Parathyroid adenoma (tissue), 2 donors: ENCODE results near the gene TBC1D4.

Experiments
- H2AFZ ChIP-seq: fragments of 300-600 bp; sonication (generic); one replicate; pipeline ENCODE4 v1.7.0; 2017; ENCODE audit warnings: antibody characterized with exemption, mild to moderate bottlenecking
- H3K27ac ChIP-seq: fragments of 300-600 bp; sonication (generic); one replicate; pipeline ENCODE4 v1.7.0; 2017
- H3K27me3 ChIP-seq: fragments of 300-600 bp; sonication (generic); one replicate; pipeline ENCODE4 v1.7.0; 2017; ENCODE audit warnings: low read length; ENCODE audit not compliant: control insufficient read depth, insufficient read depth
- H3K36me3 ChIP-seq: fragments of 300-600 bp; sonication (generic); one replicate; pipeline ENCODE4 v1.7.0; 2017; ENCODE audit warnings: low read length; ENCODE audit not compliant: control insufficient read depth, insufficient read depth
- H3K4me1 ChIP-seq: fragments of 300-600 bp; sonication (generic); one replicate; pipeline ENCODE4 v1.7.0; 2017; ENCODE audit warnings: control low read depth
- H3K4me2 ChIP-seq: fragments of 300-600 bp; sonication (generic); one replicate; pipeline ENCODE4 v1.7.0; 2017; ENCODE audit warnings: low read length
- H3K4me3 ChIP-seq: fragments of 300-600 bp; sonication (generic); one replicate; pipeline ENCODE4 v1.7.0; 2017; ENCODE audit warnings: low read depth, low read length
- H3K79me2 ChIP-seq: fragments of 300-600 bp; sonication (generic); one replicate; pipeline ENCODE4 v1.7.0; 2017; ENCODE audit warnings: control low read depth
- H3K9ac ChIP-seq: fragments of 300-600 bp; sonication (generic); one replicate; pipeline ENCODE4 v1.7.0; 2017; ENCODE audit warnings: mild to moderate bottlenecking
- H3K9me3 ChIP-seq: fragments of 300-600 bp; sonication (generic); one replicate; pipeline ENCODE4 v1.7.0; 2017; ENCODE audit warnings: low read length; ENCODE audit not compliant: control insufficient read depth
- CTCF ChIP-seq: fragments of 300-600 bp; sonication (generic); IDR thresholded peaks from one replicate; pipeline ENCODE4 v1.7.0; 2017; ENCODE audit warnings: antibody characterized with exemption, mild to moderate bottlenecking
- donor health status: primary hyperparathyroidism.

TBC1D4 gene

DNA sequence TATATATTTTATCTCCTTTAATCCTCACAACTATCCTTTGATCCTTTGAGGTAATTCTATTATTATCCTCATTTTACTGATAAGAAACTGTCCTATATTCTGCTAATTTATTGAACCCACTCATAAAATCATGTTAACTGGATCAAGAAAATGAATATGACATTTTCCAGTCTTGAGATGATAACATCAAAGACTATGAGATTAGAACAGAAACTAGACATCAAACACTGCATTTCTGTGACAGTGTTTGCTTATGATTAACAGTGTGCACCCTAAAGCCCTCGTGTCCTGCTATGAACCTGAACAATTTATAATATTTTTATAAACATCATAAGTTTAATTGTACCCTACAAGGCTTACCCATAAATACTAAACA is 96.3 kb downstream of the TBC1D4 start:
- no peaks in the 10 kb centered on the region for H3K4me1 ChIP-seq
- no peak overlapping the region for H3K4me3 ChIP-seq
- H2AFZ ChIP-seq: no peak overlapping the region
- H3K9ac ChIP-seq: no peak overlapping the region
- no peaks in the 10 kb centered on the region for H3K9me3 ChIP-seq
- H3K27ac ChIP-seq: no peak overlapping the region
- H3K27me3 ChIP-seq: no peaks in the 10 kb centered on the region
- no peak for TF ChIP-seq CTCF
- no peak overlapping the region for H3K4me2 ChIP-seq
- no peaks in the 10 kb centered on the region for H3K36me3 ChIP-seq
- no peaks in the 10 kb centered on the region for H3K79me2 ChIP-seq

GRCh38 chr13:75384879-75385707 is 96.9 kb downstream of the TBC1D4 start:
- no peaks in the 10 kb centered on the region for H3K36me3 ChIP-seq
- H3K27me3 ChIP-seq: no peaks in the 10 kb centered on the region
- no peak for TF ChIP-seq CTCF
- H3K9me3 ChIP-seq: no peaks in the 10 kb centered on the region
- no peaks in the 10 kb centered on the region for H3K4me1 ChIP-seq
- no peak overlapping the region for H3K4me2 ChIP-seq
- no peaks in the 10 kb centered on the region for H3K79me2 ChIP-seq
- H3K9ac ChIP-seq: no peak overlapping the region
- H2AFZ ChIP-seq: no peak overlapping the region
- no peak overlapping the region for H3K27ac ChIP-seq
- H3K4me3 ChIP-seq: no peak overlapping the region

GRCh38 chr13:75383064-75383715 is 98.8 kb downstream of the TBC1D4 start:
- Histone ChIP-seq H3K79me2 (no peaks in the 10 kb centered on the region), H3K4me3 (no peak overlapping the region), H3K36me3 (no peaks in the 10 kb centered on the region), H3K9ac (no peak overlapping the region), H3K27me3 (no peaks in the 10 kb centered on the region), H2AFZ (no peak overlapping the region), H3K27ac (no peak overlapping the region), H3K9me3 (no peaks in the 10 kb centered on the region), H3K4me1 (no peaks in the 10 kb centered on the region), H3K4me2 (no peak overlapping the region)
- TF ChIP-seq CTCF: no peak

- H3K4me3 ChIP-seq: no peak overlapping the region
- no peak overlapping the region for H2AFZ ChIP-seq
- H3K4me2 ChIP-seq: no peak overlapping the region
- no peaks in the 10 kb centered on the region for H3K9me3 ChIP-seq
- H3K79me2 ChIP-seq: no peaks in the 10 kb centered on the region
- peaks cover under 1% of the 10 kb centered on the region for H3K4me1 ChIP-seq
- H3K27me3 ChIP-seq: no peaks in the 10 kb centered on the region
- H3K36me3 ChIP-seq: no peaks in the 10 kb centered on the region
- no peak for TF ChIP-seq CTCF
- no peak overlapping the region for H3K9ac ChIP-seq
- no peak overlapping the region for H3K27ac ChIP-seq
These were observed 103.7 kb downstream of the TBC1D4 start for GRCh38 chr13:75378301-75378700.
